ENCODE results near the gene ROBO3.

DNA sequence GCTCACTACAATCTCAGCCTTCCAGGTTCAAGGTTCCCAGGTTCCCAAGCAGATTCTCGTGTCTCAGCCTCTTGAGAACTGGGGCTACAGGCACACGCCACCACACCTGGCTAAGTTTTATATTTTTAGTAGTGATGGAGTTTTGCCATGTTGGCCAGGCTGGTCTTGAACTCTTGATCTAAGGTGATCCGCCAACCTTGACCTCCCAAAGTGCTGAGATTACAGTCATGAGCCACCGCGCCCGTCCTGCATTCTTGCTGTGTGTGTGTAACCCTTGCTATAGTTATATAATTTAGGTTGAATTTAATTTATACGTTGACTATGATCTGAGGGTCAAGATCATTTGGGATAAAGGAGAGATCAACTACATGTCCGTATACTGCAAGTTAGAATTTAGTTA lies 29.3 kb upstream of the ROBO3 start:
- TF ChIP-seq, protein P1, sequence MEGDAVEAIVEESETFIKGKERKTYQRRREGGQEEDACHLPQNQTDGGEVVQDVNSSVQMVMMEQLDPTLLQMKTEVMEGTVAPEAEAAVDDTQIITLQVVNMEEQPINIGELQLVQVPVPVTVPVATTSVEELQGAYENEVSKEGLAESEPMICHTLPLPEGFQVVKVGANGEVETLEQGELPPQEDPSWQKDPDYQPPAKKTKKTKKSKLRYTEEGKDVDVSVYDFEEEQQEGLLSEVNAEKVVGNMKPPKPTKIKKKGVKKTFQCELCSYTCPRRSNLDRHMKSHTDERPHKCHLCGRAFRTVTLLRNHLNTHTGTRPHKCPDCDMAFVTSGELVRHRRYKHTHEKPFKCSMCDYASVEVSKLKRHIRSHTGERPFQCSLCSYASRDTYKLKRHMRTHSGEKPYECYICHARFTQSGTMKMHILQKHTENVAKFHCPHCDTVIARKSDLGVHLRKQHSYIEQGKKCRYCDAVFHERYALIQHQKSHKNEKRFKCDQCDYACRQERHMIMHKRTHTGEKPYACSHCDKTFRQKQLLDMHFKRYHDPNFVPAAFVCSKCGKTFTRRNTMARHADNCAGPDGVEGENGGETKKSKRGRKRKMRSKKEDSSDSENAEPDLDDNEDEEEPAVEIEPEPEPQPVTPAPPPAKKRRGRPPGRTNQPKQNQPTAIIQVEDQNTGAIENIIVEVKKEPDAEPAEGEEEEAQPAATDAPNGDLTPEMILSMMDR (IDR thresholded peaks at IDR 0.05), result no peak
- TF ChIP-seq POLR2A (IDR thresholded peaks at IDR 0.05), result no peak

Measured in uterus (tissue), 2 donors.